Measurements from ENCODE around the gene THEM4.

DNA sequence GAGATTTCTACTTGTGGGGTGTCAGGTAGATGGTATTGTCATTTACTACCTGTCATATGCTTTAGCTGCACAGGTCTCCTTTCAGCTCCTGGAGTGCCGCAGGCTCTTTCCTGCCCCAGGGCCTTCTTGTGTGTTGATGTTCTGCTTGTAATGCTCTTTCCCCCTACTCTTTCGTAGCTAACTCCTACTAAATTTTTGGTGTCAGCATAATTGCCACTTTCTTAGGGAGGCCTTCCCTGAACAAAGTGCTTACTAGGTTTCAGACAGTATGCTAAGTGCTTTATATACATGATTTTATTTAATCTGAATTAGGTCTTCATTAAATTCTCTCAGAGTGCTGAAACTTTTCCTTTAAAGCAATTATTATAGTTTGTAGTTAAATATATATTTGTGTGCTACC is 4.8 kb upstream of the THEM4 start:
- TF ChIP-seq CTCF (IDR thresholded peaks at IDR 0.05) (no peak), POLR2A (IDR thresholded peaks at IDR 0.05) (no peak)
